Mesothelial cell of epicardium (in vitro differentiated cells): Measurements from ENCODE around the gene MOB3A. TPM values are rescaled to one million over a fixed set of nuclear protein-coding genes. Genes with fewer than 3 reads are reported as not detected.

Experiments
- DNase-seq, 2 experiments: peaks; one replicate each; pipeline ENCODE4 v3.0.0; 2021; ENCODE audit warnings: low spot score in 2 of 2; ENCODE audit not compliant: unreplicated experiment in 2 of 2
- H3K27ac Mint-ChIP-seq: 2 replicates; pipeline ENCODE4 v1.8.0; 2021; ENCODE audit warnings: mixed read lengths
- H3K27me3 Mint-ChIP-seq: 2 replicates; pipeline ENCODE4 v1.8.0; 2021; ENCODE audit warnings: low read depth, mixed read lengths
- H3K36me3 Mint-ChIP-seq: 2 replicates; pipeline ENCODE4 v1.8.0; 2021; ENCODE audit warnings: mixed read lengths
- H3K4me1 Mint-ChIP-seq: 2 replicates; pipeline ENCODE4 v1.8.0; 2021; ENCODE audit warnings: mixed read lengths
- H3K4me3 Mint-ChIP-seq: 2 replicates; pipeline ENCODE4 v1.8.0; 2021; ENCODE audit warnings: mild to moderate bottlenecking, moderate library complexity, mixed read lengths
- H3K9me3 Mint-ChIP-seq: 2 replicates; pipeline ENCODE4 v1.8.0; 2021; ENCODE audit warnings: mixed read lengths
- CTCF ChIP-seq: fragments of 200-600 bp; sonication (generic); IDR thresholded peaks from one replicate; pipeline ENCODE4 v1.5.0; 2021; ENCODE audit warnings: antibody characterized with exemption; ENCODE audit not compliant: unreplicated experiment
- total RNA-seq: library from RNA; stranded (reverse); gene quantifications from 3 replicates; pipeline ENCODE4 v1.2.1, GENCODE V29; 2021

The MOB3A gene
- total RNA-seq, 1 donor from 2014 or later = 34.7 TPM

GRCh38 chr19:2121416-2122051 lies 25.4 kb upstream of the MOB3A start:
- DNase-seq = no peak
- Mint-ChIP-seq H3K27ac (no peak overlapping the region), H3K9me3 (no peaks in the 10 kb centered on the region), H3K4me1 (no peaks in the 10 kb centered on the region), H3K27me3 (no peaks in the 10 kb centered on the region), H3K4me3 (no peak overlapping the region), H3K36me3 (peaks cover 23% of the 10 kb centered on the region)
- no peak for TF ChIP-seq CTCF

GRCh38 chr19:2120821-2121220 lies 24.7 kb upstream of the MOB3A start:
- peaks cover 22% of the 10 kb centered on the region for H3K36me3 Mint-ChIP-seq
- no peak for DNase-seq
- no peaks in the 10 kb centered on the region for H3K9me3 Mint-ChIP-seq
- no peak for TF ChIP-seq CTCF
- no peak overlapping the region for H3K4me3 Mint-ChIP-seq
- no peaks in the 10 kb centered on the region for H3K4me1 Mint-ChIP-seq
- no peaks in the 10 kb centered on the region for H3K27me3 Mint-ChIP-seq
- H3K27ac Mint-ChIP-seq = no peak overlapping the region

GRCh38 chr19:2119921-2120785 lies 24.0 kb upstream of the MOB3A start:
- no peak for TF ChIP-seq CTCF
- H3K36me3 Mint-ChIP-seq = peaks cover 25% of the 10 kb centered on the region
- H3K27ac Mint-ChIP-seq = no peak overlapping the region

GRCh38 chr19:2118438-2118837 lies 22.3 kb upstream of the MOB3A start:
- H3K27ac Mint-ChIP-seq = no peak overlapping the region
- TF ChIP-seq CTCF = no peak
- no peaks in the 10 kb centered on the region for H3K4me1 Mint-ChIP-seq
- no peak overlapping the region for H3K4me3 Mint-ChIP-seq
- no peaks in the 10 kb centered on the region for H3K9me3 Mint-ChIP-seq
- H3K36me3 Mint-ChIP-seq = peaks cover 35% of the 10 kb centered on the region
- H3K27me3 Mint-ChIP-seq = no peaks in the 10 kb centered on the region
- DNase-seq = no peak

More at GRCh38 chr19:2119921-2120785, 24.0 kb upstream of the MOB3A start:
- H3K4me1 Mint-ChIP-seq = no peaks in the 10 kb centered on the region
- no peaks in the 10 kb centered on the region for H3K27me3 Mint-ChIP-seq
- H3K9me3 Mint-ChIP-seq = no peaks in the 10 kb centered on the region
- H3K4me3 Mint-ChIP-seq = no peak overlapping the region
- no peak for DNase-seq

- no peak for DNase-seq
- no peaks in the 10 kb centered on the region for H3K27me3 Mint-ChIP-seq
- no peaks in the 10 kb centered on the region for H3K9me3 Mint-ChIP-seq
- H3K36me3 Mint-ChIP-seq = peaks cover 36% of the 10 kb centered on the region
- H3K27ac Mint-ChIP-seq = no peak overlapping the region
- TF ChIP-seq CTCF = no peak
- no peak overlapping the region for H3K4me3 Mint-ChIP-seq
- no peaks in the 10 kb centered on the region for H3K4me1 Mint-ChIP-seq
Observed at GRCh38 chr19:2117215-2117960, 21.3 kb upstream of the MOB3A start.
